Mucosa of rectum (tissue), 2 donors: ENCODE measurements around the gene SUOX.
"Not testable (repeated sequence)": the region's sequence is repeated elsewhere in the genome, so short reads cannot be mapped to it uniquely, and the experiment has no call there.

Source experiments
- H3K27ac ChIP-seq, 2 donors: one replicate each; pipeline ENCODE4 v1.7.0; 2013; ENCODE audit warnings: inconsistent platforms in 2 of 2, low read depth in 2 of 2, low read length in 2 of 2
- H3K27me3 ChIP-seq, 2 donors: one replicate each; pipeline ENCODE4 v1.7.0; 2013; ENCODE audit warnings: low read length in 2 of 2; ENCODE audit not compliant: control insufficient read depth in 2 of 2, insufficient read depth in 2 of 2
- H3K36me3 ChIP-seq, 2 donors: one replicate each; pipeline ENCODE4 v1.7.0; 2013; ENCODE audit warnings: low read length in 2 of 2; ENCODE audit not compliant: control insufficient read depth in 2 of 2, insufficient read depth in 2 of 2
- H3K4me1 ChIP-seq, 2 donors: one replicate each; pipeline ENCODE4 v1.7.0; 2013; ENCODE audit warnings: low read length in 2 of 2, mild to moderate bottlenecking in 1 of 2; ENCODE audit not compliant: control insufficient read depth in 2 of 2, insufficient read depth in 2 of 2
- H3K4me3 ChIP-seq, 2 donors: one replicate each; pipeline ENCODE4 v1.7.0; 2013; ENCODE audit warnings: low read length in 2 of 2
- H3K9ac ChIP-seq, 2 donors: one replicate each; pipeline ENCODE4 v1.7.0; 2013; ENCODE audit warnings: low read length in 2 of 2, low read depth in 1 of 2, mild to moderate bottlenecking in 1 of 2
- H3K9me3 ChIP-seq, 2 donors: one replicate each; pipeline ENCODE4 v1.7.0; 2013; ENCODE audit warnings: low read length in 2 of 2; ENCODE audit not compliant: control insufficient read depth in 2 of 2
- donor health status: healthy.
- donor health status: Normal muscosa, but diverticular disease.

SUOX gene

DNA sequence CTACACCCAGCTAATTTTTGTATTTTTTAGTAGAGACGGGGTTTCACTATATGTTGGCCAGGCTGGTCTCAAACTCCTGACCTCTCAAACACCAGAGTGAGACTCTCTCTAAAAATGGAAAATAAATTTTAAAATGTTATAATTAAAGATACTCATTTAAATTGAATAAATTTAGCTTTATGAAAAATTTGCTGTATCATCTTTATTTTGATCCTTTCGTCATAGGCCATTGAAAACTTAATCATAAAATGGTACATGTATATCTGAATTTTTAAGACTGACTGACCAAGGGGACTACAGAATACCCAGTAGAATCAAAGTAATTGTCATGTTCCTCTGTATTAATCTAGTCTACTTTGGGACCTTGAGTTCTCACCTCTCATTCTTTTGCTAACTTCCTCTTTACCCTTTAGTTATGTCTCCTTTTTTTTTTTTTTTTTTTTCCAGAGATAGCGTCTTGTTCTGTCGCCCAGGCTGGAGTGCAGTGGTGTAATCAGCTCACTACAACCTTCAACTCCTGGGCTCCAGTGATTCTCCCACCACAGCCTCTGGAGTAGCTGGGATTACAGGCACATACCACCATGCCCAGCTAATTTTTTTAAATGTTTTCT, 13.7 kb upstream of the SUOX start:
- Histone ChIP-seq H3K4me3 (no peak overlapping the region), H3K9ac (no peak overlapping the region), H3K27ac (no peak overlapping the region), H3K27me3 (no peaks in the 10 kb centered on the region), H3K36me3 (peaks cover 17 to 25% of the 10 kb centered on the region in 2 donors), H3K4me1 (no peaks in the 10 kb centered on the region), H3K9me3 (no peaks in the 10 kb centered on the region)

DNA sequence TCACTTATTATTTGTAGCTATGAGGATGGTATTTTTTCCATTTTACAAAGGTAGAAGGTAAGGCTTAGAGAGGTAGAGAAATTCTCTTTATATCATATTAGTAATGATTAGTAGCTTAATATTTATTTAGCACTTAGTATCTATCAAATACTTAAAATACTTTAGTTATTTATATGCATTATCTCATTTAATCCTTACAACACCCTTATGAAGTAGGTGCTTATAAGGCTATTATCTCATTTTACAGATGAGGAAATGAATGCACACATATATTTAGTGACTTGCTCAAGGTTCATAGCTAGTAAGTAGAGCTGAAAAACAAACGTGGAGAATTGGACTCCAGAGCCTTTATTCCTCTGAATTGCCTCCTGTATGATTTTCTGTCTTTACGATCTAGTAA, 12.2 kb upstream of the SUOX start:
- Histone ChIP-seq H3K9me3 (no peaks in the 10 kb centered on the region), H3K4me3 (no peak overlapping the region), H3K9ac (no peak overlapping the region), H3K4me1 (no peaks in the 10 kb centered on the region), H3K27me3 (no peaks in the 10 kb centered on the region), H3K27ac (no peak overlapping the region), H3K36me3 (peaks cover 22 to 27% of the 10 kb centered on the region in 2 donors)

DNA sequence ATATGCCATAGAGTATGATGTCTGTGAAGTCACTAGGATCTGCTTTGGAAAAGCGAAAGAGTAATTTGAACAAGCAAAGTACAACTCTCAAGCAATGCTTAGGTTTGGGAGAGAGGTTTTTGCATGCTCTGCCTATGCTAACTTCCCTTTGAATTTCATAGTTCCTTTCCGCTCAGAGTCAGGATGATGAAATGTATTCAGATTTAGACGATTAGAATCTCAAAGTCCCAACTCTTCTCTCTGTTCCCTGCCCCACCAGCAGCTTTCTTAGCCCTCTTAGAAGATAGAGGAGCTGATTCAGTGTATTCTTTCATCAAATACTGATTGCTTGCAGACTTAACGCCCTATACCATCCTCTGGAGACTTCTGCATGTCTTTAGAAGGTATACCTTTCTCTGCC, 11.7 kb upstream of the SUOX start:
- Histone ChIP-seq H3K9me3 (no peaks in the 10 kb centered on the region), H3K4me3 (no peak overlapping the region), H3K27me3 (no peaks in the 10 kb centered on the region), H3K36me3 (peaks cover 26 to 29% of the 10 kb centered on the region in 2 donors), H3K9ac (no peak overlapping the region), H3K27ac (no peak overlapping the region), H3K4me1 (no peaks in the 10 kb centered on the region)

DNA sequence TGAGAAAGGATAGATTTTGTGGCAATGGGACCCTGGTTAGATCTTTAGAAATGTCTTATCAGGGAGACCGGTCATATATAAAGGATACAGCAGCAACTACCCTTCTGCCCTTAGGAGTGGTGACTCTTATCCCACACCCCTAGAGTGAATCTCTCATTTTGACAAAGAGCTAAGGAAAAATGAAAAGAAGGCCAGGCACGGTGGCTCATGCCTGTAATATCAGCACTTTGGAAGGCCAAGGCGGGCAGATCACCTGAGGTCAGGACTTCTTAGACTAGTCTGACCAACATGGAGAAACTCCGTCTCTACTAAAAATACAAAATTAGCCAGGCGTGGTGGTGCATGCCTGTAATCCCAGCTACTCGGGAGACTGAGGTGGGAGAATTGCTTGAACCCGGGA, 11.1 kb upstream of the SUOX start:
- H3K4me1 ChIP-seq, H3K27me3 ChIP-seq, H3K9ac ChIP-seq, H3K4me3 ChIP-seq, H3K9me3 ChIP-seq, H3K27ac ChIP-seq: not testable (repeated sequence)
- H3K36me3 ChIP-seq = peaks cover 32 to 35% of the 10 kb centered on the region in 2 donors

DNA sequence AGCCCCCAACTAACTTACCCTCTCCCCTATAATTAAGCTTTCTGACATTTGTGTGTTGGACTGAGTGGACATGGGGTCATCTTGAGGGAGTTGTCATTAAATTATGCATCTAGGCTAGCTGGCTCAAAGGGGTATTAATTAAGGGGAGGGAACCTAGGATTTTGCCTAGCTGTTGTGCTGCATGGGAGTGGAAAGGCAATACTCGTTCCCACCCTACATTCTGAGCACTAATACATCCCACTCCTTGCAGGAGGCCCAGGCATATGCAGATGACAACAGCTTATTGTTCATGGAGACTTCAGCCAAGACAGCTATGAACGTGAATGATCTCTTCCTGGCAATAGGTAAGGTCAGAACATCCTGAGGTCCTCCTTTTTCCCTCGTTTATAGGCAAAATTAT, 6.0 kb upstream of the SUOX start:
- Histone ChIP-seq H3K9me3 (no peaks in the 10 kb centered on the region), H3K27me3 (no peaks in the 10 kb centered on the region), H3K4me3 (no peak overlapping the region), H3K9ac (no peak overlapping the region), H3K4me1 (no peaks in the 10 kb centered on the region), H3K27ac (no peak overlapping the region), H3K36me3 (peaks cover 56 to 62% of the 10 kb centered on the region in 2 donors)

DNA sequence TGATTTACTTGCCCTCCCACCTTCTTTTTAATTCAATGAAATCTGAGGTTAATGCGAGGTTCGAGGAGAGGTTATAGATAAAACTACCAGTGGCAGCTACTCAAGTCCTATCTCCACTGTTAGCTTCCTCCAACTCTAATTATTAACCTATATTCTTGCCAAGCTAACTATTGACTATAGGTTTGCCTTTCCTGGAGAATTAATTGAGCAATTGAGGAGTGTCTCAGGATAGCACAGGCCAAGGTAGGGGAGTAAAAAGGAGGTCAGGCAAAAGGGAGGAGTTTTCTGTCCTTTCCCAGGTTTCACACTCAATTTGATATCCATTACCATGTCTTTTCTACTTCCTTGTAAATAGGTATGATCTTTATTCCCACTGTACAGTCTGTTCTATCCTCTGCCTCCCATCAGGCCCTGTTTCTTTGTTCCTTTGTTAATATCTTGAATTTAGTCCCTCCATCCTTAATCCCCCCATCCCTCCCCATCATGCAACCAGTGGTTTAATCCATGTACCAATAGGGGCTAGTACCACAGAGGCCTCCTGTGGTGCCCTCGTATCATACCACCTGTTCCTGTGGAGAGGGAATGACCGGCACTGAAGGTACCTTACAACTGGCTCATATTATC, 3.7 kb upstream of the SUOX start:
- Histone ChIP-seq H3K9me3 (no peaks in the 10 kb centered on the region), H3K4me3 (no peak overlapping the region), H3K36me3 (peaks cover 44 to 53% of the 10 kb centered on the region in 2 donors), H3K9ac (no peak overlapping the region), H3K4me1 (peaks cover 10 to 12% of the 10 kb centered on the region in 2 donors), H3K27ac (no peak overlapping the region), H3K27me3 (no peaks in the 10 kb centered on the region)

DNA sequence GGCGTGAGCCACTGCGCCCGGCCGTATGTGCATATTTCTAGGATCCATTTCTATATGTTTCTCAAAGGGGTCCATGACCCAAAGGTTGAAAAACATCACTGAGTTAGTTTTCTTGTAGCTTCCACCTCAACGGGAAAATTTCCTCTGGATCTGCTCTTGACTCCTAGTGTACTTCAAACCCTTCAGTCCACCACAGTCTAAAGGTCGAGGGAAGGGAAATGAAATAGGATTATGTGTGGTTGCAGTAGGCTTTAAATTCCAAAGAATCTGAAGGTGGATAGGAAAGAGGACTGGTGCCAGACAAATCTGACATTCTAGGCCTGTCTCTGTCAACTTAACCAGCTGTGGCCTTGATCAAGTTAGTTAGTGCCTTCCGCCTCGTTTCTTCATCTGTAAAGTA, 1.7 kb upstream of the SUOX start:
- H3K27me3 ChIP-seq = no peaks in the 10 kb centered on the region
- no peak overlapping the region for H3K4me3 ChIP-seq
- H3K27ac ChIP-seq = no peak overlapping the region
- no peak overlapping the region for H3K9ac ChIP-seq
- H3K36me3 ChIP-seq = peaks cover 37 to 40% of the 10 kb centered on the region in 2 donors
- no peaks in the 10 kb centered on the region for H3K9me3 ChIP-seq
- H3K4me1 ChIP-seq = peaks cover 10 to 12% of the 10 kb centered on the region in 2 donors

DNA sequence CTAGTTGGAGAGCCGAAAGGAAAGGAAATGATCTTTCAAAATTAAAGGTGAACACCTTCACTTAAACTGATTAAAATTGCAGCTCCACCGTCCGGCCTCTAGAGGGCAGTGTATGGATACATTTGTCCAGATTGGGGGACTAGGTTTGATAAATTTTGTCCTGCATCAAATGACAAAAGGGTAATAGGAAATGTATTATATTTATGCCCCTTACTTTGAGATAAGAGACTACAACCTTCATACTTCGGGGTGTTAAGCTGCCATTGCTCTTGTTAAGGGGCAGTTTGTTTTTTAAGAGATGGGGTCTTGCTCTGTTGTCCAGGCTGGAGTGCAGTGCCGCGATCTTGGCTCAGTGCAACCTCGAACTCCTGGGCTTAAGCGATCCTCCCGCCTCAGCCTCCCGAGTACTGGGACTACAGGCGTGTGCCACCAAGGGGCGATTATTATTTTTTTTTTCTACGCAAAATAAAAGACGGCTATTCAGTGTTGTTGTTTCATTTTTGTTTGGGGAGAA, 818 bp upstream of the SUOX start:
- Histone ChIP-seq H3K4me3 (peak overlapping the region; percentile 92 to 99), H3K27me3 (no peaks in the 10 kb centered on the region), H3K4me1 (peaks cover 10 to 12% of the 10 kb centered on the region in 2 donors), H3K9ac (peak overlapping the region; percentile 79 to 87), H3K9me3 (no peaks in the 10 kb centered on the region), H3K36me3 (peaks cover 28 to 31% of the 10 kb centered on the region in 2 donors), H3K27ac (peak overlapping the region; percentile 82 to 86)

DNA sequence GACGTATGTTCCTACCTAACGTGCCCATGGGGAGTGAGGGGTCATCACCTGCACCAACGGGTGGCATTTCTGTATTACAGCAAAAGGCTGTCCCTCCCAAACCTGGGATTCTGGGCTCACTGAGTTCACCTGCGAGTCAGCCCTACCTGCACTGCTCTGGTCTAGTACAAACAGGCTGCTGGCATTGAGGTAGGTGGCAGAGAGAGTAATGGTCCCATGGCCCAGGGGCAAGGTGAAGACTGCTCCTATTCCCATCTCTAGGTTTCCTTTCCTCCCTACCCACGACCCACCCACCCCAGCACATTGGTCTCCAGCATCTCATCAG, 421 bp downstream of the SUOX start:
- peaks cover 17 to 28% of the 10 kb centered on the region in 2 donors for H3K36me3 ChIP-seq
- H3K4me1 ChIP-seq = peaks cover 16 to 18% of the 10 kb centered on the region in 2 donors
- H3K27me3 ChIP-seq = no peaks in the 10 kb centered on the region
- H3K27ac ChIP-seq = peak overlapping the region; percentile 82 to 86
- peak overlapping the region; percentile 92 to 99 for H3K4me3 ChIP-seq
- no peaks in the 10 kb centered on the region for H3K9me3 ChIP-seq
- peak overlapping the region; percentile 87 to 99 for H3K9ac ChIP-seq

DNA sequence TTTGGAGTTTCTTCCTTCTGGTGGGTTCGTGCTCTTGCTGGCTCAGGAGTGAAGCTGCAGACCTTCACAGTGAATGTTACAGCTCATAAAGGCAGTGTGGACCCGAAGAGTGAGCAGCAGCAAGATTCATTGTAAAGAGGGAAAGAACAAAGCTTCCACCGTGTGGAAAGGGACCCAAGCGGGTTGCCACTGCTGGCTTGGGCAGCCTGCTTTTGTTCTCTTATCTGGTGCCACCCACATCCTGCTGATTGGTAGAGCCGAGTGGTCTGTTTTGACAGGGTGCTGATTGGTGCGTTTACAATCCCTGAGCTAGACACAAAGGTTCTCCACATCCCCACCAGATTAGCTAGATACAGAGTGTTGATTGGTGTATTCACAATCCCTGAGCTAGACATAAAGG, 2.4 kb downstream of the SUOX start:
- H3K36me3 ChIP-seq = peaks cover 3 to 25% of the 10 kb centered on the region in 2 donors
- H3K27ac ChIP-seq, H3K9me3 ChIP-seq, H3K9ac ChIP-seq, H3K4me3 ChIP-seq, H3K27me3 ChIP-seq: not testable (repeated sequence)
- H3K4me1 ChIP-seq = peaks cover 16 to 18% of the 10 kb centered on the region in 2 donors
